Breast epithelium (tissue), 4 donors: ENCODE data around the gene NNMT. TPM values are rescaled to one million over a fixed set of nuclear protein-coding genes. Genes with fewer than 3 reads are reported as not detected.

Source experiments
- DNase-seq, 2 donors: peaks; one replicate each; pipeline ENCODE4 v3.0.0-alpha.2; 2019; ENCODE audit warnings: low spot score in 2 of 2
- H3K27ac ChIP-seq, 2 donors: fragments of 200-600 bp; sonication (generic) in 1 of 2; one replicate each; pipeline ENCODE4 v1.5.1; 2016 to 2019; ENCODE audit warnings: mild to moderate bottlenecking in 1 of 2
- H3K27me3 ChIP-seq, 2 donors: fragments of 200-600 bp; sonication (generic) in 1 of 2; one replicate each; pipeline versions ENCODE4 v1.5.1 to v1.6.0; 2017 to 2019; ENCODE audit warnings: control low read depth in 1 of 2, mild to moderate bottlenecking in 1 of 2
- H3K36me3 ChIP-seq: fragments of 200-600 bp; one replicate; pipeline ENCODE4 v1.5.1; 2019
- H3K4me1 ChIP-seq, 2 donors: fragments of 200-600 bp; sonication (generic); one replicate each; pipeline ENCODE4 v1.5.1; 2016 to 2019; ENCODE audit warnings: control low read depth in 1 of 2
- H3K4me3 ChIP-seq, 3 donors: fragments of 200-600 bp; sonication (generic); 1 replicate in 2 of 3; 2 replicates in 1 of 3; pipeline ENCODE4 v1.5.1; 2016 to 2019; ENCODE audit warnings: mild to moderate bottlenecking in 3 of 3, moderate library complexity in 2 of 3
- H3K9me3 ChIP-seq, 2 donors: fragments of 200-600 bp; sonication (generic) in 1 of 2; one replicate each; pipeline ENCODE4 v1.5.1; 2016 to 2019; ENCODE audit warnings: control low read depth in 1 of 2
- CTCF ChIP-seq, 3 donors: fragments of 450-650 bp; IDR thresholded peaks; one replicate each; pipeline ENCODE4 v1.5.1; 2016 to 2017; ENCODE audit warnings: antibody characterized with exemption in 3 of 3, mild to moderate bottlenecking in 3 of 3, moderate library complexity in 3 of 3
- POLR2A ChIP-seq: fragments of 450-650 bp; IDR thresholded peaks from one replicate; pipeline ENCODE4 v1.6.1; 2016; ENCODE audit warnings: antibody characterized with exemption, mild to moderate bottlenecking, moderate library complexity
- POLR2AphosphoS5 ChIP-seq, 3 donors: sonication (generic); formaldehyde crosslinking; IDR thresholded peaks; one replicate each; pipeline ENCODE4 v1.6.1; 2017; ENCODE audit warnings: antibody characterized with exemption in 3 of 3
- intact Hi-C: fragments of 100-400 bp; cut with DNase I; formaldehyde crosslinking; loops from one replicate; pipeline ENCODE4 v1.15.1; 2023; ENCODE audit warnings: low total_unique reads
- total RNA-seq, 3 donors: library from RNA; depleted of rRNA; stranded (reverse); fragments of >200 nt; gene quantifications; one replicate each; pipeline ENCODE4 v1.1.0, GENCODE V29; 2016

NNMT gene
- total RNA-seq, 3 donors from 2014 or later = 987 to 2,750 (median 1,078) TPM

GRCh38 chr11:114362326-114362725, 66.1 kb downstream of the NNMT start:
- intact Hi-C loops = no loop called here
- H3K4me1 ChIP-seq = no peaks in the 10 kb centered on the region
- peaks cover 0 to 2% of the 10 kb centered on the region in 2 donors for H3K27me3 ChIP-seq
- no peaks in the 10 kb centered on the region for H3K36me3 ChIP-seq
- TF ChIP-seq POLR2AphosphoS5 (IDR thresholded peaks at IDR 0.05) (no peak), CTCF (IDR thresholded peaks at IDR 0.05) (no peak), POLR2A (no peak)
- no peak overlapping the region for H3K4me3 ChIP-seq
- DNase-seq = no peak
- H3K9me3 ChIP-seq = no peaks in the 10 kb centered on the region
- no peak overlapping the region for H3K27ac ChIP-seq

GRCh38 chr11:114362958-114363357, 66.8 kb downstream of the NNMT start:
- Histone ChIP-seq H3K27ac (no peak overlapping the region), H3K4me1 (no peaks in the 10 kb centered on the region), H3K36me3 (no peaks in the 10 kb centered on the region), H3K27me3 (peaks cover 0 to 2% of the 10 kb centered on the region in 2 donors), H3K9me3 (no peaks in the 10 kb centered on the region), H3K4me3 (no peak overlapping the region)
- TF ChIP-seq CTCF (IDR thresholded peaks at IDR 0.05) (no peak), POLR2AphosphoS5 (IDR thresholded peaks at IDR 0.05) (no peak), POLR2A (no peak)
- intact Hi-C loops = no loop called here
- no peak for DNase-seq

Other genes starting within 250 kb of the NNMT start
- 100 to 1,000 TPM; 236 to 358 (median 271) TPM for gene ZBTB16, start 236.7 kb upstream of the NNMT start, total RNA-seq
- gene C11orf71, start 104.1 kb downstream of the NNMT start, total RNA-seq = 10 to 100 TPM in 2 of 3 donors, 1 to 10 TPM in 1; 7.9 to 13.2 (median 10.2) TPM
- gene RBM7, start 104.3 kb downstream of the NNMT start, total RNA-seq = 10 to 100 TPM; 14.7 to 29.7 (median 25.2) TPM
- 100 to 1,000 TPM; 108 to 127 (median 123) TPM for gene REXO2, start 143.1 kb downstream of the NNMT start, total RNA-seq